ENCODE measurements around the gene LPCAT4.
"Not testable (repeated sequence)": the region's sequence is repeated elsewhere in the genome, so short reads cannot be mapped to it uniquely, and the experiment has no call there.

DNA sequence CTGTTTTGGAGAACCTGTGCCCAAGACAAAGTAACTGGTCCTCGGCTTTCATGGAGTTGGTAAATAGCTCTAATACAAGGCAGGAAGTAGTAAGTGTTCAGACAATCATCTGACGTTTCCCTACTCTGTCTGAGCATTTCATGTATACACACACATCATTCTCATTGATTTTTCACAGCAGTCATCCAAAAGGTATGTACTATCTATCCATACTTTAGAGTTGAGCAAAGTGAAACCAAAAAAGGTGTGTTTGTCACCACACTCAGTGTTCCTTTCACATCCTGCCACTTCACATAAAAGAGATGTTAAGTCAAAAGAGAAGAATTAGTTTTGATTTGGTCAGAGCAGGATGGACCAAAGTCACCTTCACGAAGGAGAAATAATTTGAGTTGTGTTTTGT is 36.9 kb upstream of the LPCAT4 start:
- TF ChIP-seq, protein P1, sequence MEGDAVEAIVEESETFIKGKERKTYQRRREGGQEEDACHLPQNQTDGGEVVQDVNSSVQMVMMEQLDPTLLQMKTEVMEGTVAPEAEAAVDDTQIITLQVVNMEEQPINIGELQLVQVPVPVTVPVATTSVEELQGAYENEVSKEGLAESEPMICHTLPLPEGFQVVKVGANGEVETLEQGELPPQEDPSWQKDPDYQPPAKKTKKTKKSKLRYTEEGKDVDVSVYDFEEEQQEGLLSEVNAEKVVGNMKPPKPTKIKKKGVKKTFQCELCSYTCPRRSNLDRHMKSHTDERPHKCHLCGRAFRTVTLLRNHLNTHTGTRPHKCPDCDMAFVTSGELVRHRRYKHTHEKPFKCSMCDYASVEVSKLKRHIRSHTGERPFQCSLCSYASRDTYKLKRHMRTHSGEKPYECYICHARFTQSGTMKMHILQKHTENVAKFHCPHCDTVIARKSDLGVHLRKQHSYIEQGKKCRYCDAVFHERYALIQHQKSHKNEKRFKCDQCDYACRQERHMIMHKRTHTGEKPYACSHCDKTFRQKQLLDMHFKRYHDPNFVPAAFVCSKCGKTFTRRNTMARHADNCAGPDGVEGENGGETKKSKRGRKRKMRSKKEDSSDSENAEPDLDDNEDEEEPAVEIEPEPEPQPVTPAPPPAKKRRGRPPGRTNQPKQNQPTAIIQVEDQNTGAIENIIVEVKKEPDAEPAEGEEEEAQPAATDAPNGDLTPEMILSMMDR (IDR thresholded peaks at IDR 0.05) = not testable (repeated sequence)
- TF ChIP-seq POLR2A (IDR thresholded peaks at IDR 0.05) = not testable (repeated sequence)

Measured in ovary (tissue), 3 donors.